GOT3 (cell line): ENCODE measurements around the gene EOGT.
A peak's percentile ranks its signal among the peaks of the same experiment; 100 is the strongest.

ENCODE experiments used
- DNase-seq: peaks from one replicate; lab custom pipeline; 2025; ENCODE audit warnings: mixed read lengths; lab: John Stamatoyannopoulos, UW

EOGT gene

GRCh38 chr3:69013253-69014021, at the start of gene EOGT:
Gene EOGT (minus strand): TSS chr3:69013684. CDS start chr3:69009846, 3,838 bp downstream.
- DNase-seq: peak; percentile 46

GRCh38 chr3:69059688-69060087, 46.2 kb upstream of the EOGT start:
- DNase-seq: no peak

GRCh38 chr3:69058947-69059224, 45.4 kb upstream of the EOGT start:
- no peak for DNase-seq

- DNase-seq: no peak
Measured at GRCh38 chr3:69058180-69058946, 44.9 kb upstream of the EOGT start.

GRCh38 chr3:69052472-69052898, 39.0 kb upstream of the EOGT start:
- no peak for DNase-seq

GRCh38 chr3:69051756-69052471, 38.4 kb upstream of the EOGT start, which contains the start of gene TMF1:
Gene TMF1 (minus strand): TSS chr3:69052333. CDS start chr3:69052086, 247 bp downstream.
- DNase-seq: no peak

DNA sequence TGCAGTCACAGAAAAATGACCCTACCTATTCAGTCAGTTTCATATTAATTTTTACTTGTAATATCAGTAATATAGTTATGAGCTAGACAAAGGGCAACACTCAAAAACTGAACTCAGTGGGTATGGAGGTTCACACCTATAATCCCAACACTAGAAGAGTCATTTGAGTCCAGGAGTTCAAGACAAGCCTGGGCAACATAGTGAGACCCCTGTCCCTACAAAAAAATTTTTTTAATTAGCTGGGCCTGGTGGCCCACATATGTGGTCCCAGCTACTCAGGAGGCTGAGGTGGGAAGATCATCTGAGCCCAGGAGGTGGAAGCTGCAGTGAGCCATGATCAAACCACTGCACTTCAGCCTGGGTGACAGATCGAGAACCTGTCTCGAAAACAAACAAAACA, 35.5 kb upstream of the EOGT start:
- DNase-seq: no peak

DNA sequence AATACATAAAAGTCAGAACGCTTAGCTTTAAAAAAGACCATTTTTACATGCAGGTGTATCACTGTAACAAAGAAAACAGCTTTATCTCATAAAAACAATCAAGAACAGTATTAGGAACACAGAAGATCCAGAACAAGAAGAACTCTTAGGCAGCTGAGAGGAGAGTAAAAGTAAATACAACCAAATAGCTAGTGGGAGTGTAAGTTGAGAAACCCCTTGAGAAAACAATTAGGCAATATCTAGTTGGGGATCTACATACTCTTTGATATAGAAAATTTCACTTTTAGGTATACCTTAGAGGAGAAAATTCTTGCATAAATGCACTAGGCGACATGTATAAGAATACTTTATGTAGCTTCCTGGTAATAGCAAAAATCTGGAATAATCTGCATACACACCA, 31.1 kb upstream of the EOGT start:
- DNase-seq: no peak

DNA sequence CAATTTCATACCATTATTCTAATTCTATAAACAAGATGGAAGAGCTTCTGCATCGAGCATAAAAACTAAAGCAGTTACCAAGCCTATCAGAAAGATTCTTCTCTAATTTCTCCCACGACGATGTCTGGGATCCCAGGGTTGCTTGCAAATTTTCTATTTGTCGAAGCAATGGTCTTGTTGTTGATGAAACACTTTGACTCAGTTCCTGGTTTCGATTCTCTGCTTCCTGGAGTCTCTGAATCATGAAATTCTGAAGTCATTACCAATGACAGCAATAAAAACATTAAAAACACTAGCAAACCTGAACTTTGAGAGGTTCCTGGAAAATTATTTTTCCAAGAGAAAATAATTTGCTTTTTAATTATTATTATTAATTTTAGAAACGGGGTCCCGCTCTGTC, 20.0 kb upstream of the EOGT start:
- no peak for DNase-seq

DNA sequence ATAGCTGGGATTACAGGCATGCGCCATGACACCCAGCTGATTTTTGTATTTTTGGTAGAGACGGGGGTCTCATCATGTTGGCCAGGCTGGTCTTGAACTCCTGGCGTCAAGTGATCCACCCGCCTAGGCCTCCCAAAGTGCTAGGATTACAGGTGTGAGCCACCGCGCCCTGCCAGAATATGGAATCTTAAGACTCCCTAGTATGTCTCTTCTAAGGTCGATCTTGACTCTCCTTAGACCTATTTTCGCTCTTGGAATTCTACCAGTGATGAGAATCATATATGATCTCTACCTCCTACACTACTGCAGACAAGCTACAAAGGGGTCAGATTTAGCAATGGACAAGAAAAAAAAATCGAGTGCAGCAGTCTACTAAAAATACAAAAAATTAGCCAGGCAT, 19.3 kb upstream of the EOGT start:
- DNase-seq: no peak

DNA sequence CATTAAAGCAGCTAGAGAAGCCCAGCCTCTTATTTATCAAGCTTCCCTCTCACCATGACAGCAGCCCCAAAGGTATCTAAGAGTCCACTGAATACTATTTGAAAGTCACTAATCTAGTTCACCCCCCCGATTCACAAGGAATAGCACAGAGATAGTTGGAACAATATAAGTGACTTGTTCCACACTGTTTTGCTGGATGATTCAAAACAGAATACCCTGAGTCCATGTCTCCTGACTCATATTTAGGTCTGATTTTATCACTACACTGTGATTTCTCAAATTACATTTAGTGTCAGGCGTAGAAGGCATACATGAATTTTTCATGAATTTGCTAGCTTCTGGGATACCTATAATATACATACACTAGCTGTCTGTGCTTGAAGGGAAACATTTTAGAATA, 18.7 kb upstream of the EOGT start:
- DNase-seq: no peak

DNA sequence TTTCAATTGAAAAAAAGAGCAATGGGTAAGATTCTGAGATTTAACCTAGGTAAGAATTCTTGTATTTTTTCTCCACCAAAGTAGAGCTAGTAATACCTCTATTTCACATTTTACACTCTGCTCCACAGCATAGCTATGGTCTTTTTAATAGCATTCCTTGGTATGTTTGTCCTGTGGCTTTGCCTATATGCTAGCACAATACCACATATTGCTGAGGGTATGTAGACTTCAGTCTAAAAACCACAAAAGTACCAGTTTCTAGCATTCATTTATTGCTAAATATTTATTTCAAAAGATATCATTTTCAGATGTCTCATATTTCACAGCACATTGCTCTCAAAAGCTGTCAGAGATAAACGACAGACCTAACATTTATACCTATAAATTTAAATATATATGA, 18.2 kb upstream of the EOGT start:
- no peak for DNase-seq

GRCh38 chr3:69020857-69021256, 7.4 kb upstream of the EOGT start:
- no peak for DNase-seq

DNA sequence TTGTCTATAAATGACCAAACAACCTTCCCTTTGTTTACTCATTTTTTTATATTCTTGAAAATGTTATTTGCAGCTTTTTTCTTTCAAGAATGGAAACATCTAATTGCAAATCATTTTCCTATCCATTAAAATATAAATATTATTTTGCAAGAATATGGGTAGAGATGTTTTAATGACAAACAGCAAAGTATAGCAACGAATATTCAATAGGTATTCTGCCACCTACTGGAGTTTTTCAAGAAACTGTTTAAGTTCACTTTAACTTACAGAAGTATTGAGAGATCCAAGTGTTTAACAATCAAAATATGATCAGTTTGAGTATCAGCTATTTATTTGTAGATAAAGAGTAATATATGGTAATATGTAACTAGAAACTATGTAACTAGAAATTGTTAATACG, 6.9 kb upstream of the EOGT start:
- no peak for DNase-seq

DNA sequence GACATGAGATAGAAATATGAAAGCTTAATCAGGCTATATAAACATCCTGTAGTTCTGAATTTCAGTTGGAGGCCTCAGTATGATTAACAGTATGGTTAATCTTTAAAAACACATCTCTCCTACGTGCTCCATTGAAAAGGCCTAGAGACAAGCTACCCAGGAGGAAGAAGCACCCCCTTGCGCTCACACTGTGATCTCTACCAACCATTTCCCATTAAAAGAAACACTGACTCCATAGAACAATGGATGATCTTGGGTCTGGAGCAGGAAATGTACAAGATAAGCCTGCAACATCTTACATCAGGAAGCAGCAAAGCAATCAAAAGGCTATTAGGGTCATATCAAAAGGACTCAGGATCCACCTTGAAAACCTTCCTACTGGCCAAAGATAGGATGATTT, 3.4 kb upstream of the EOGT start:
- no peak for DNase-seq

GRCh38 chr3:69016102-69016501, 2.6 kb upstream of the EOGT start:
- DNase-seq: no peak

- no peak for DNase-seq
Measured at GRCh38 chr3:69014022-69014580, 617 bp upstream of the EOGT start.

GRCh38 chr3:69012800-69013252, 658 bp downstream of the EOGT start:
- no peak for DNase-seq

- DNase-seq: no peak
Measured at GRCh38 chr3:69012100-69012799, 1.2 kb downstream of the EOGT start.

- DNase-seq: no peak
Measured at GRCh38 chr3:69011096-69011730, 2.3 kb downstream of the EOGT start.
